Measurements from ENCODE around the gene CHCHD3. TPM values are rescaled to one million over a fixed set of nuclear protein-coding genes. Genes with fewer than 3 reads are reported as not detected.

Gene CHCHD3
- total and polyA plus RNA-seq, 2 of the 4 experiments (the other 2 are of a cell fraction): 56.9 to 141 TPM

GRCh38 chr7:133021196-133021595 is 60.7 kb downstream of the CHCHD3 start:
- H2BK120ac ChIP-seq (ENCODE audit: low read depth, low read length): no peak overlapping the region
- no peaks in the 10 kb centered on the region for H3K4me1 ChIP-seq (ENCODE audit: control insufficient read depth, insufficient read depth, low read length)
- H3K23ac ChIP-seq (ENCODE audit: low read depth, low read length): no peak overlapping the region
- in situ Hi-C loops (cut with MboI; ENCODE audit: low sequenced_read_pairs) (no loop called here), dilution Hi-C loops (cut with HindIII; ENCODE audit: low sequenced_read_pairs, unreplicated experiment) (no loop called here), intact Hi-C loops (cut with micrococcal nuclease) (no loop called here)
- no peaks in the 10 kb centered on the region for H3K9me3 ChIP-seq (ENCODE audit: control insufficient read depth, insufficient read depth, low read length)
- no peak overlapping the region for H3K27ac ChIP-seq (ENCODE audit: insufficient read depth, low read length)
- no peak overlapping the region for H3K4ac ChIP-seq (ENCODE audit: low read depth, low read length)
- WGBS, 2 experiments (ENCODE audit: extremely low coverage in 2 of 2, insufficient read length in 1 of 2): no CpG with 5 or more reads among the region's 3 CpGs
- DNase-seq (no peak), ATAC-seq (ENCODE audit: low read depth) (no peak)
- H2BK15ac ChIP-seq (ENCODE audit: low read depth, low read length): no peak overlapping the region
- H2BK5ac ChIP-seq (ENCODE audit: low read depth, low read length, poor library complexity, severe bottlenecking): no peak overlapping the region
- no peaks in the 10 kb centered on the region for H3K27me3 ChIP-seq (ENCODE audit: control insufficient read depth, insufficient read depth, low read length)
- no peaks in the 10 kb centered on the region; the same call in 1 of the 2 replicates for H3K9me1 ChIP-seq (ENCODE audit: insufficient read depth, low read length)
- no peak overlapping the region for H3K9ac ChIP-seq (ENCODE audit: low read depth, low read length)
- no peak overlapping the region for H2AK9ac ChIP-seq (replicated peaks; ENCODE audit: low read depth, low read length, poor library complexity)
- no peak overlapping the region for H2BK20ac ChIP-seq (ENCODE audit: low read depth, low read length)
- CTCF ChIA-PET: no interaction called here
- no peak overlapping the region for H4K8ac ChIP-seq (ENCODE audit: low read depth in 2 of 2, low read length in 2 of 2)
- H2AFZ ChIP-seq (replicated peaks; ENCODE audit: low read length, poor library complexity): no peak overlapping the region
- H2AK5ac ChIP-seq (ENCODE audit: low read depth, low read length): no peak overlapping the region
- POLR2A ChIA-PET (ENCODE audit: unreplicated experiment): no interaction called here
- no peak overlapping the region for H3K56ac ChIP-seq (ENCODE audit: extremely low read depth, insufficient read depth, low read length)
- H3K4me3 ChIP-seq (ENCODE audit: insufficient read depth, low read depth, low read length): no peak overlapping the region
- no peak overlapping the region for H4K5ac ChIP-seq (ENCODE audit: low read depth, low read length)
- no peaks in the 10 kb centered on the region for H4K20me1 ChIP-seq (ENCODE audit: insufficient read depth, low read length)
- TF ChIP-seq NFE2L2 (IDR thresholded peaks at IDR 0.05; ENCODE audit: low read depth, low read length) (no peak), RAD21 (IDR thresholded peaks at IDR 0.05; ENCODE audit: low read length) (no peak), CEBPB (IDR thresholded peaks at IDR 0.05; ENCODE audit: low read depth, low read length) (no peak), RFX5 (IDR thresholded peaks at IDR 0.05; ENCODE audit: low read depth, low read length) (no peak)
- no peak overlapping the region for H3K18ac ChIP-seq (ENCODE audit: low read depth, low read length)
- no peak overlapping the region for H3K4me2 ChIP-seq (ENCODE audit: low read depth, low read length)
- H3K14ac ChIP-seq (replicated peaks; ENCODE audit: low read depth, low read length): no peak overlapping the region
- H3K79me1 ChIP-seq (ENCODE audit: low read depth in 1 of 2, low read length in 2 of 2): peaks cover 22 to 24% of the 10 kb centered on the region in 2 experiments
- no TSS peak for BruUV-seq (replicated peaks)
- no peak overlapping the region for H4K91ac ChIP-seq (ENCODE audit: insufficient read depth, low read depth, low read length)
- no peaks in the 10 kb centered on the region for H3K36me3 ChIP-seq (ENCODE audit: control insufficient read depth, insufficient read depth, low read length)
